ENCODE measurements around the gene USP2. TPM values are rescaled to one million over a fixed set of nuclear protein-coding genes. Genes with fewer than 3 reads are reported as not detected.

The USP2 gene
- total RNA-seq, 4 donors from 2014 or later, result 0.29 to 28.2 (median 2.1) TPM; not detected in 1

GRCh38 chr11:119316016-119316728 is 65.3 kb downstream of the USP2 start:
- peak; percentile 57 to 61 for DNase-seq
- Histone ChIP-seq H3K4me1 (no peaks in the 10 kb centered on the region), H3K27ac (peak overlapping the region; percentile 93 to 94), H3K9me3 (no peaks in the 10 kb centered on the region), H3K36me3 (no peaks in the 10 kb centered on the region), H3K4me3 (peak overlapping the region; percentile 58 to 67), H3K27me3 (no peaks in the 10 kb centered on the region)
- TF ChIP-seq POLR2A (IDR thresholded peaks at IDR 0.05), result peak in 1 of 2 donors; percentile 4
- TF ChIP-seq CTCF (IDR thresholded peaks at IDR 0.05), result no peak
- intact Hi-C loops (cut with DNase I; ENCODE audit: low total_unique reads), result no loop called here

- no peaks in the 10 kb centered on the region for H3K4me1 ChIP-seq
- intact Hi-C loops (cut with DNase I; ENCODE audit: low total_unique reads), result no loop called here
- H3K36me3 ChIP-seq, result no peaks in the 10 kb centered on the region
- DNase-seq, result peak in 1 of 2 donors; percentile 40
- H3K4me3 ChIP-seq, result peak overlapping the region; percentile 58 to 67
- H3K9me3 ChIP-seq, result no peaks in the 10 kb centered on the region
- H3K27me3 ChIP-seq, result no peaks in the 10 kb centered on the region
- TF ChIP-seq POLR2A (IDR thresholded peaks at IDR 0.05), result no peak
- TF ChIP-seq CTCF (IDR thresholded peaks at IDR 0.05), result peak in 1 of 4 experiments; percentile 21
- peak overlapping the region; percentile 93 to 94 for H3K27ac ChIP-seq
Observed at GRCh38 chr11:119315131-119316015, 66.1 kb downstream of the USP2 start.

- H3K36me3 ChIP-seq, result no peaks in the 10 kb centered on the region
- TF ChIP-seq POLR2A (IDR thresholded peaks at IDR 0.05) (no peak), CTCF (IDR thresholded peaks at IDR 0.05) (no peak)
- peak overlapping the region; percentile 93 to 94 for H3K27ac ChIP-seq
- no peaks in the 10 kb centered on the region for H3K4me1 ChIP-seq
- H3K9me3 ChIP-seq, result no peaks in the 10 kb centered on the region
- no peaks in the 10 kb centered on the region for H3K27me3 ChIP-seq
- intact Hi-C loops (cut with DNase I; ENCODE audit: low total_unique reads), result no loop called here
- DNase-seq, result no peak
- peak overlapping the region in 1 of 2 donors; percentile 67 for H3K4me3 ChIP-seq
Observed at GRCh38 chr11:119314726-119315125, 66.8 kb downstream of the USP2 start.

- peak overlapping the region; percentile 2 to 35 for H3K27ac ChIP-seq
- TF ChIP-seq POLR2A (IDR thresholded peaks at IDR 0.05) (no peak), CTCF (IDR thresholded peaks at IDR 0.05) (no peak)
- no peak overlapping the region for H3K4me3 ChIP-seq
- DNase-seq, result no peak
- no peaks in the 10 kb centered on the region for H3K4me1 ChIP-seq
- H3K9me3 ChIP-seq, result no peaks in the 10 kb centered on the region
- H3K27me3 ChIP-seq, result no peaks in the 10 kb centered on the region
- no peaks in the 10 kb centered on the region for H3K36me3 ChIP-seq
- intact Hi-C loops (cut with DNase I; ENCODE audit: low total_unique reads), result no loop called here
Observed at GRCh38 chr11:119310682-119311052, 70.8 kb downstream of the USP2 start.
